Measurements from ENCODE around the gene RAB8B. TPM values are rescaled to one million over a fixed set of nuclear protein-coding genes. Genes with fewer than 3 reads are reported as not detected.

The RAB8B gene
- total RNA-seq, 4 donors from 2014 or later, result 47.6 to 179 (median 67.1) TPM

DNA sequence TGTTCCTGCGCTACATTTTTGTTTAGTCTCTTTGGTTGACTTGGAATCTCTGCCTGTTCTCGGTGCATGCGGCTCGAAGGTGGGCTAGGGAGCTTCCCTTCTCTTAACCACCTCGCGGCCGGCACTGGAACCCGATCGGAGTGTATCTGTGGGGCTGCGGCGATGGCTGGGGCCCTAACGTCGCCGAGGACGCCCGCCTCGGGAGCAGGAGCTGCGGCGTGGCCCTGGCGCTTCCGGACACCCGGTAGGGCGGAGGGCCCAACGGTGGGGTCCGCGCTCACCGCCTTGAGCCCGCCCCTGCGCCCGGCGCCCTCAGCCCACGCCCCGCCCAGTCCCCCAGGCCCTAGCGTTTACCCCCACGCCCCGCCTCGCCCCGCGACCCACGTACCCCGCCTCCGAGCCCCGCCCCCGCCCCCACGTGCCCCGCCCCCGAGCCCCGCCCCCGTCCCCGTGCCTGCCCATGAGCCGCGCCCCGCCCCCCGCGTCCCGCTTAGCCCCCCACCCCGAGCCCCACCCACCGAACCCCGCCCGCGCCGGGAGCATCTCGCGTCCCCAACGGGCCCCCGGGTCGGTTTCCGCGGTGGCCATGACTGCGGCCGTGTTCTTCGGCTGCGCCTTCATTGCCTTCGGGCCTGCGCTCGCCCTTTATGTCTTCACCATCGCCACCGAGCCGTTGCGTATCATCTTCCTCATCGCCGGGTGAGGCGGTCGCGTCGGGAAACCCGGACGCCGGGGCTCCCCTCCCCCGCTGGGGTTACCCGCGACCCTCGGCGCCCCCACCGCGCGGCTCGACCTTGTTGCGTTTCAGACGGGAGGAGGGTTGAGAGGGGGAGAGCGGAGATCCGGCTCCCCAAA lies 87.9 kb downstream of the RAB8B start, which contains the start of gene APH1B:
TSS of gene APH1B (plus strand) at position 568 of the 855 bp plus-strand sequence. CDS start at position 587, 19 bp downstream.
- H3K9me3 ChIP-seq, result no peaks in the 10 kb centered on the region
- TF ChIP-seq POLR2A (IDR thresholded peaks at IDR 0.05) (peak; percentile 60 to 71), CTCF (IDR thresholded peaks at IDR 0.05) (peak in 2 of 4 experiments; percentile 5 to 28)
- H3K36me3 ChIP-seq, result no peaks in the 10 kb centered on the region
- peak within 1 kb of the TSS; percentile 90 to 97 for H3K4me3 ChIP-seq
- peak; percentile 88 for DNase-seq
- H3K27ac ChIP-seq, result peak within 1 kb of the TSS; percentile 91 to 97
- intact Hi-C loops (cut with DNase I; ENCODE audit: low total_unique reads), result no loop called here
- H3K27me3 ChIP-seq, result no peaks in the 10 kb centered on the region
- H3K4me1 ChIP-seq, result no peaks in the 10 kb centered on the region

GRCh38 chr15:63277893-63278456 lies 88.6 kb downstream of the RAB8B start:
- H3K4me1 ChIP-seq, result no peaks in the 10 kb centered on the region
- DNase-seq, result peak; percentile 21 to 43
- no peaks in the 10 kb centered on the region for H3K27me3 ChIP-seq
- H3K9me3 ChIP-seq, result no peaks in the 10 kb centered on the region
- no peak for TF ChIP-seq CTCF (IDR thresholded peaks at IDR 0.05)
- no peak for TF ChIP-seq POLR2A (IDR thresholded peaks at IDR 0.05)
- peak overlapping the region; percentile 91 to 97 for H3K27ac ChIP-seq
- intact Hi-C loops (cut with DNase I; ENCODE audit: low total_unique reads), result no loop called here
- no peaks in the 10 kb centered on the region for H3K36me3 ChIP-seq
- H3K4me3 ChIP-seq, result peak overlapping the region; percentile 90 to 97

DNA sequence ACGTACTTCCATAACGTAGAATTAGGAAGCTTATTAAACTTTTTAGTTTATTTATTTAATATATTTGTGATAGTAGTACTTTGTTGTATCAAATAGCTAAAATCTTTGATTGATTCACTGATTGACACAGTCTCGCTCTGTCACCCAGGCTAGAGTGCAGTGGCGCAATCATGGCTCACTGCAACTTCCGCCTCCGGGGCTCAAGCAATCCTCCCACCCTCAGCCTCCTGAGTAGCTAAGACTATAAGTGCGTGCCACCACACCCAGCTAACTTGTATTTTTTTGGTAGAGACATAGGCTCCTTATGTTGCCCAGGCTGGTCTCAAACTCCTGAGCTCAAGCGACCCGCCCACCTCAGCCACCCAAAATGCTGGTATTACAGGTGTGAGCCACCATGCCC lies 93.7 kb downstream of the RAB8B start:
- no peaks in the 10 kb centered on the region for H3K36me3 ChIP-seq
- no peaks in the 10 kb centered on the region for H3K9me3 ChIP-seq
- H3K27me3 ChIP-seq, result no peaks in the 10 kb centered on the region
- no peak for DNase-seq
- H3K4me1 ChIP-seq, result no peaks in the 10 kb centered on the region
- no peak overlapping the region for H3K27ac ChIP-seq
- H3K4me3 ChIP-seq, result no peak overlapping the region
- TF ChIP-seq POLR2A (IDR thresholded peaks at IDR 0.05) (no peak), CTCF (IDR thresholded peaks at IDR 0.05) (no peak)
- intact Hi-C loops (cut with DNase I; ENCODE audit: low total_unique reads), result no loop called here

DNA sequence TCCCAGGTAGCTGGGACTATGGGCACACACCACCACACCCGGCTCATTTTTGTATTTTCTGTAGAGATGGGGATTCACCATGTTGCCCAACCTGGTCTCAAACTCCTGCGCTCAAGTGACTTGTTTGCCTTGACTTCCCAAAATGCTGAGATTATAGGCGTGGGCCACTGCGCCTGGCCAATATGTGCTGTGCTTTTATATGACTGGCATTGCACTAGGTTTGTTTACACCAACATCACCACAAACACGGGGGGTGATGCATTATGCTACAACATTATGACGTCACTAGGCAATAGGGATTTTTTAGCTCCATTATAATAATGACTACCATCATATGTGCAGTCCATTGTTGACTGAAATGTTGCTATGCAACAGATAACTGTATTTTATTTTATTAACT lies 94.9 kb downstream of the RAB8B start:
- no peaks in the 10 kb centered on the region for H3K4me1 ChIP-seq
- H3K9me3 ChIP-seq, result no peaks in the 10 kb centered on the region
- no peak overlapping the region for H3K4me3 ChIP-seq
- H3K36me3 ChIP-seq, result no peaks in the 10 kb centered on the region
- no peaks in the 10 kb centered on the region for H3K27me3 ChIP-seq
- TF ChIP-seq CTCF (IDR thresholded peaks at IDR 0.05), result no peak
- no peak for TF ChIP-seq POLR2A (IDR thresholded peaks at IDR 0.05)
- no peak overlapping the region for H3K27ac ChIP-seq
- intact Hi-C loops (cut with DNase I; ENCODE audit: low total_unique reads), result no loop called here
- DNase-seq, result no peak

DNA sequence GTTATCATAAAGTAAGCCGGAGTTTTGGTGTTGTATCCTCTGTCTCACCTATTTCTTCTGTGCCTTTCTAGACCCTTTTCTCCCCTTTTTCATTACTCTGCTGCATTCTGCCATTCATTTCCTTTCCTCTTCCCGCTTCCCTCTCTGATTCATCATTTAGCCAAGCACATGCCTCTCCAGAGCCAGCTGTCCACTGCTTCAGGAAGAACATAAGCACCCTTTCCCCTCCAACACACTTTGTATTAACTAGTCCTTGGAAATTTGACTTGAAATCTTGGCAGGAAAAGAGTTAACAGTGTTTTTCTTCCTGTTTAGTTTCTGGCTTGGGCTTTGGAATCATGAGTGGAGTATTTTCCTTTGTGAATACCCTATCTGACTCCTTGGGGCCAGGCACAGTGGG lies 97.7 kb downstream of the RAB8B start:
- Histone ChIP-seq H3K27me3 (no peaks in the 10 kb centered on the region), H3K4me1 (no peaks in the 10 kb centered on the region), H3K27ac (no peak overlapping the region), H3K9me3 (no peaks in the 10 kb centered on the region), H3K4me3 (no peak overlapping the region), H3K36me3 (no peaks in the 10 kb centered on the region)
- intact Hi-C loops (cut with DNase I; ENCODE audit: low total_unique reads), result loop anchor here (5.0 kb wide), 1 partner anchor 115 kb away; no protein-coding TSS in a partner anchor
- TF ChIP-seq CTCF (IDR thresholded peaks at IDR 0.05) (no peak), POLR2A (IDR thresholded peaks at IDR 0.05) (no peak)
- DNase-seq, result no peak
